NCI-H2107 treated with DMSO at 0.1 percent for 48 hours (cell line): ENCODE data around the gene CFAP251.
"Not testable (repeated sequence)": the region's sequence is repeated elsewhere in the genome, so short reads cannot be mapped to it uniquely, and the experiment has no call there.

Source experiments
- DNase-seq: peaks from one replicate; lab custom pipeline; 2025; ENCODE audit not compliant: unreplicated experiment; lab: John Stamatoyannopoulos, UW

The CFAP251 gene

DNA sequence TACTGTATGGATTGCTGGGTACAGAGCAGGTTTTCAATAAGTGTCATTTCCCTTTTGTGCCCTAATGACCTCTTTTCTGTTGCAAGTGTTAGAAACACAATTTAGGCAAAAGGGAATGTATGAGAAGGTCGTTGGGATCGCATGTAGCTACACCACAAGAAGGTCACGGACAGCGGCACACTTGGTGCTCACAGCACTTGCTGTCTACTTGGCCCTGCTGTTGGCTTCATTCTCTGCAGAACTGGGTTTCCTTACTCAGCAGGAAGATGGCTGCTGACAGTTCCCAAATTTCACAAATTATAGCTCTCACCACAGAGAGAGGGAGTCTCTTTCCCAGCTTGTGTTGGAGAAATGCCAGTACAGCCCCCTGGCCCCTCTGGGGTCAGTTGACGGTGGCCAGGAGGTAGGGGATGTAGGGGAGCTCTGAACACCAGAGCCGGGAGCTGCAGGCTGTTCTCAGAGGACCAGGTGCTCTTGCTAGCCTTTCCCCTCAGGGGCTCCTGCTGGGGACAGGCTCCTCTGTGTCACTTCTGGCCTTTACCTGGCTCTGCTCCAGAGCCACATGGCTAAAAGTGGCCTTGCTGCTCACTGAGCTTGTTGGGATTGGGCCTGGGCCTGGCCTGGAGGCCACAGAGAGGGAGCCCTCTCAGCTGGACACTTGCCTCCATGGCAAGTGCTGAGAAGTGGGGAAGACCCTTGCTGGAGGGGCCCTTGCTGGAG, 52.3 kb downstream of the CFAP251 start:
- no peak for DNase-seq

DNA sequence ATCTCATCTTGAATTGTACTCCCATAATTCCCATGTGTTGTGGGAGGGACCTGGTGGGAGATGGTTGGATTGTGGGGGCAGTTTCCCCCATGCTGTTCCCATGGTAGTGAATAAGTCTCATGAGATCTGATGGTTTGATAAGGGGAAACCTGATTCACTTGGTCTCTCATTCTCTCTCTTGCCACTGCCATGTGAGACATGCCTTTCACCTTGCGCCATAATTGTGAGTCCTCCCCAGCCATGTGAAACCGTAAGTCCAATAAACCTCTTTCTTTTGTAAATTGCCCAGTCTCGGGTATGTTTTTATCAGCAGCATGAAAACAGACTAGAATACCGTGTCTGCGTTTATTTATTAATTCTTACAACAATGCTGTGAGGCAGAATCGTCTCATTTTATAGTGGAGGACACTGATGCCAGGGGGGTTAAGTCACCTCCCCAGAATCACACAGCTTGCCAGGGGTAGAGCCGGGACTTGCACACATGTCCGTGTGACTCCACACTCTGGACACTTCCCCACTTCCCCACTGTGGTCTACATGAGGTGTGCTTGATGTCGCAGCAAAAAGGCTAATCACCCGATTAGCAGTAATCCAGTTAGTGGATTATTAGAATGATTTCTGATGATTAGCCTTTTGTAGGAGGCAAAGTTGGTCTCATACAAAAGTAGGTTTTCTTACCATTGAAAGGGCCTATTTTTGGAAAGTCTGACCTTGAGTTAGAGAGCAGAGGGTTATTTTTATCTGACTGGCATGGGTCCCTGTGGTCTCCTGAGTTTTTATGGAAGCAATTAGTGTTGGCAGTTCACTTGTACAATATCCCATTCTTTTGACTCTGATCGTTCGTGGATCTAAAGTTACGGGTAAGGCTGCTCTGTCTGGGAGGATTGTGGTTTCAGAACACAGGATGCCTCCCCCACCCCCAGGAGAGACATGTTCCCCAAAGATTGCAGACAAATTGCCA, 55.9 kb downstream of the CFAP251 start:
- no peak for DNase-seq

DNA sequence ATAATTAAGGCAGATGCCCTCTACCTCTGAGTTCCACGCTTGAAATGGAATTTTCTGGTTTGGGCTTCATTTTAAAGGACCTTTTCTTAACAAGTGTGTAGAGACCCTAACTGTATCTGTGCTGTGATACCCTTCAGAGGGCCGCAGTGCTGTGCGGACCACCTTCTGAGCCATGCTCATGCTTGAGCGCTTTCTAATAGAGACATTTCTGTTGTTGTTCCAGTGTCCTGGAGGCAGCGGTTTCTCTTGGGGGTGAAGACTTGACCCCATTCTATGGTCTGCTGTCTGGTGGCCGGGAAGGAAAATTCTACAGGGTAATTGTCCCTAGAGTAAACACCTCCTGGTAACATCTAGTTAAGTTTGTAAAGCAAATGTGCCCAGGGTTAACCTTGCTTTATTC, 56.6 kb downstream of the CFAP251 start:
- DNase-seq: no peak

DNA sequence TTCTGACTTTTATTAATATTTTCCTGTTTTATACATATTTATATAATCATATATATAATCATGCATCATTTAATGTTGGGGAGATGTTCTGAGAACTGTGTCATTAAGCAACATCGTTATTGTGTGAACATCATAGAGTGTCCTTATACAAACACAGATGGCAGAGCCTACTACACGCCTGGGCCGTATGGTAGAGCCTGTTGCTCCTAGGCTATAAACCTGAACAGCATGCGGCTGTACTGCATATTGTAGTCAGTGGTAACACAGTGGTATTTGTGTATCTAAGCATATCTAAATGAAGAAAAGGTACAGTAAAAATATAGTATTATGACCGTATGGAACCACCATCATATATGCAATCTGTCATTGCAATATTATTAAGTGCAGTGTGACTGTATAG, 58.6 kb downstream of the CFAP251 start:
- no peak for DNase-seq

DNA sequence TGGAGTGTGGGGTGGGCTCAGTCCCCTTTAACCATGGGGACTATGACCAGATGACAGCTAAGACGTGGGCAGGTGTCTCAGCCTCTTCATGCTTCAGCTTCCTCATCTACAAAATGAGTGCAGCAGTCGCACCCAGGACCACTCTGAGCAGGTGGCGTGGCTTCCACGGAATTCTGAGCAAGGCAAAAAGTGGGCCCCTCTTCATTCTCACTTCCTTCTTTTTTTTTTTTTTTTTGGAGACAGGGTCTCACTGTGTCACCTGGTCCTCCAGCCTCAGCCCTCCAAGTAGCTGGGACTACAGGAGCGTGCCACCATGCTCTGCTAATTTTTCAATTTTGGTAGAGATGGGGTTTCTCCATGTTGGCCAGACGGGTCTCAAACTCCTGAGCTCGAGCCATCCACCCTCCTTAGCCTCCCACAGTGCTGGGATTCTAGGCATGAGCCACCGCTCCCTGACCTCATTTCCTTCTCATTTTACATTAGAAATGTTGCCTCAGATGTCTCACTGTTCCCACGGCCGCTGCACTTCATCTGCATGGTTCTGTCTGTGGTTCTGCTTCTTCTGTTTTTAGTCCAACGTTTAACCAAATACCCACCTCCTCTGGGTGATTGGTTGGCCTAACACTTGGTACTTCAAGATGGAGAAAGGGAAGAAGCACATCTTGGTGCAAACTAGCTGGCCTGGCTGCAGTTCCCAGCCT, 61.9 kb downstream of the CFAP251 start:
- no peak for DNase-seq

DNA sequence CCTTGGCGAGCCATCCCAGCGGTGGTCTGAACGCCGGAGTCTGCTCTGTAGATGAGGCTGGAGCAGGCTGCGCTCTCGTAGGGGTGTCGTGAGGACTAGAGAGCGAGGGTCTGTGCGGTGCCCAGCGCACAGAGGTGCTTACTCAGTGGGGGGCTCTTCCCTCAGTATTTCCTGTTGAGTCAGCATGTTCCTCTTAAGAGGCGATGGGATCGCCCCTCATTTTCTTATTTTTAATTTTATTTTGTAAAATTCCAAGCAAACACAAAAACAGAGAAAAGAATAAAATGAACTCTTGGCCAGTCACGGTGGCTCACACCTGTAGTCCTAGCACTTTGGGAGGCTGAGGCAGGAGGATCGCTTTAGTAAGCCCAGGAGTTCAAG, 62.5 kb downstream of the CFAP251 start:
- DNase-seq: no peak

DNA sequence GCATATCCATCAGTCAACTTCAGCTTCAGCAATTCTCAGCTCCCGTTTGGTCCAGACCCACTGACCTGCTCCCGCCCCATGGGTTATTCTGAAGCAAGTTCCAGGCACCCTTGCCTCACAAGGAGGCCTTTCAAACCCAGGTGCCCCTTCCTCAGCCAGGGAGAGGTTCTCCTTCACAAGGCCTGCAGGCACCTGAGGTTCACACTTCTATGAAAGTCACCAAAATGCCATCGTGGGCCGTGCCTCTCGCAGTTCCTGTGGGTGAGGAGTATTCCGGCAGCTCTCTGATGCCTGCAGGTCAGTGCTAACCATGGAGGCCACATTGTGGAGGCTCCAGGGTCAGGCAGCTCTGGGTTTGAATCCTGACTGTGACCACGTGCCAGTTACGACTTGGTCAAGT, 63.1 kb downstream of the CFAP251 start:
- DNase-seq: no peak

DNA sequence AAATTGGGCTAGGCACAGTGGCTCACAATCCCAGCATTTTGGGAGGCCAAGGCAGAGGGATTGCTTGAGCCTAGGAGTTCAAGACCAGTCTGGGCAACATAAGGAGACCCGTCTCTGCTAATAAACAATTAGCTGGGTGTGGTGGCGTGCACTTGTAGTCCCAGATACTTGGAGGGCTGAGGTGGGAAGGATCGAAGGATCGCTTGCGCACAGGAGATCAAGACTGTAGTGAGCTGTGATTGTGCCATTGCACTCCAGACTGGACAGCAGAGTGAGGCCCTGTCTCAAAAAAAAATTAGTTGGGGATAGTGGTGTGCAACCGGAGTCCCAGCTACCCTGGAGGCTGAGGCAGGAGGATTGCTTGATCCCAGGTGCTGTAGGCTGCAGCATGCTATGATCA, 64.6 kb downstream of the CFAP251 start:
- no peak for DNase-seq

DNA sequence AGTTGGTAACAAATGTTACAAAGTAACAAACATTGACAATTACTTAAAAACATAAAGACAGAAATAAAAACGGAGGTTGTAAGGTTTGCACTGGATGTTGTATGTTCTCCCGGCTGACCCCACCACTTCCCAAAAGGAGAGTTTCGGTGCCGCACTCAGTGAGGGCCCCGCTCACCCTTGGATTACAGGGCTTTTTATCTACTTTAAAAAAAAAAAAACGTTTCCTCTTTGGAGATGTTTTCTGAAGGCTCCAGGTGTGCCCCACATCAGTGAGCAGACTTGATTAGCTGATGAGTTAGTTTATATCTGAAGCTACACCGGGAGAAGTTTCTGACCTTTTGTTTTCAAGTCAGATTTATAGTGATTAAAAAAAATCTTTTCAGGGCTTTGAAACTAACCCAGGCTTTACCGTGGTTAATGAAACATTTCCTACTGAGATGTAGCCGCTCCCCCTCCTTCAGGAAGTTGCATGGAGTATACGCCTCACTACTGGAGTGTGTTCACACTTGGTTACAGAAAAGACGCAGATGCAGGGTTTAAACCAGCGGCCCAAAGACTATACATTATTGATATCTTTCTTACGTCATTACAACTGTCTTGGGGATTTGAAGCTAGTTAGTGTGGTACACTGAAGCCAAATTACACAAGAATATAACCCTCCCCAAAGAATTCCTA, 65.3 kb downstream of the CFAP251 start:
- no peak for DNase-seq

DNA sequence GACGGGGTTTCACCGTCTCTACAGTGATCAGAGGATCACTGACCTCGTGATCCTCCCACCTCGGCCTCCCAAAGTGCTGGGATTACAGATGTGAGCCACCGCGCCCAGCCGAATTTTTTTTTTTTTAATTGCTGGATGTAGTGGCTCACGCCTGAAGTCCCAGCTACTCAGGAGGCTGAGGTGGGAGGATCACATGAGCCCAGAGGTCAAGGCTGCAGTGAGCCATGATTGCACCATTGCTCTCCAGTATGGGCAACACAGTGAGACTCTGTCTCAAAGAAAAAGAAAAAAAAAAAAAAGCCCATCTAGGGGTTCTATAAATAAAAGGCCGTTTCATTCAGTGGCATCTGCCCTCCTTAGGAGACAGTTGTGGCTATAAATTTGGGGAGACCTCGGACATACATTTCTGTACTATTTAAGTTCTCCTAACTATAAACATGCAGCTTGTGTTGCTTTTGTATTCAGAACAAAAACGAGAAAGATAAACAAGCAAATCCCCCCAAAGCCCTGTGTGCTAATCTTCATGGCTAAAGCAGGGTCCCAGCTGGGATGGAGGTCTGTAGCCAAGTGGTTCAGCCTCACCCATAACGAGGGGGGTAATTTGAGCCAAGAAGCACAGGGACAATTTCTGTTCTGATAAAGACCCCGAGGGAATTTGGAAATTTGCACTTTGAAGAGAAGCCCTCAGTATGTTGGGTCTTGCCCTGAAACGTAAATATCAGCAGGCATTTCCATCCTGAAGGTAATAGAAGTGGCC, 68.3 kb downstream of the CFAP251 start:
- DNase-seq: no peak

DNA sequence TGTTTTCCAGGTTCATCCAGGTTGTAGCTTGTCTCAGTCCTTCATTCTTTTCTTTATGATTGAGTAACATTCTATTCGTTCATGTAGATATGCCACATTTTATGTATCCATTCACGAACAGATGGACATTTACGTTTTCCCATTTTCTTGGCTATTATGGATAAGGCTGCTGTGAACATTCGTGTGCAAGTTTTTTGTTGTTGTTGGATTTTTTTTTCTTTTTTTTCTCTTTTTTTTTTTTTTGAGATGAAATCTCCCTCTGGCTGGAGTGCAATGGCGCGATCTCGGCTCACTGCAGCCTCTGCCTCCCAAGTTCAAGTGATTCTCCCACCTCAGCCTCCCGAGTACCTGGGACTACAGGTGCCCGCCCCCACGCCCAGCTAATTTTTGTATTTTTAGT, 70.1 kb downstream of the CFAP251 start:
- not testable (repeated sequence) for DNase-seq

DNA sequence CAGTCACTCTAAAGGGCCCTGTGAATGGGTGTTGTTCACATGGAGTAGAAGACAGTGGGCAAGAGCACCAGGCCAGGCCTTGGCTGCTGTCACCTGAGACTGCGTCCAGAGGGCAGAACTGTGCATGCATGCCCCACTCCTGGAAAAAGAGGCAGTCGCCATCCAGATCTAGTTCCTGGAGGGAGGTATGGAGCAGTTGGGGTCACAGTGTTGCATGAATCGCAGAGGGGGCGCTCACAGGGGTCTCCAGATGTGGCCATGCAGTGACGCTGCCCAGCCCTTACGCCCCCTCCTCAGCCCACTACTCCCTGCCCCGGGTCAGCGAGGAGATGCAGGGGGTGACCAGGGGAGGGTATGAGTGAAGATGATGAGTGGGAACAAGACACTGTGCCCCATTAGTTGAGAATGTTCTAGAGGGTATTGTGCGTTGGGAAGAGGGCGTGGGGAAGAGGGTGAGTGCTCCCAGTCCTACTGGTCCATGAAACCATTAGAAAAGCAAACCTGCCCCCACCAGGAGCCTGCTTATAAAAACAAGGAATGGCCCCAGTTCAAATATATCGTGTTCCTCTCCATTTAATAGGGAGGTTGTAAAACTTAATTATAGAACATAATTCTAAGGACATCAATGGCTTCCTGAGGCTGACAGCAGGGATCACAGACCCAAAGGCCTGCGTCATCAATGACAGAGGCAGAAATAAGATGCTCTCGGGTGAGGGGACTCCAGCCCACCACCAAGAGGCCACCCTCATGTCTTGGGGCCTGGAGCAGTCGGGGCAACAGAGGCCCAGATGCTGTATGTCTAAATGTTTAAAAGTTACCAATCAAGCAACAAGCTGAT, 71.1 kb downstream of the CFAP251 start:
- no peak for DNase-seq

DNA sequence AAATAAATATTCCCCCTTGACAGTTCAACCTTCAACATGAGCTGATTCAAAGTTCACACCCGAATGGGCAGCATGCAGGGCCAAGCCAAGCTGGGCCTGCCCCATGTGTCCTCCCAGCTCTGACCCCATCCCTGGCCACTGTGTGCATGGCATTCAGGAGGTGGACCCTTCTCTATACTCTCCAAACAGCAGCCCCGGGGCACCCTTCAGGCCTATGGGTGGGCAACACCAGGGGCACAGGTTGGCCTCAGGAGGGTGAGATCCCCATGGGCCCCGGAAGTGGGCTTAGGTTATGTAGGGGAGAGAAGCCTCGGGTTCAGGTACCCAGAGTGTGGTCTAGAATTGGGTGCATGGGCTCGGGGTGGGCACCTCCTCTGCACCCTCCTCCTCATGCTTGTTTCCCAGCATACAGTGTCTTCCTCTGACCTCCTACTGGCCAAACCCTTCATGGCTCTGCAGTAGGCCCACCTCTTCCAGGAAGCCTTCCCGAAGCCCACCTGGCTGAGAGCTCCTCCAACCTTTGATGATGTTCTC, 71.8 kb downstream of the CFAP251 start:
- no peak for DNase-seq

DNA sequence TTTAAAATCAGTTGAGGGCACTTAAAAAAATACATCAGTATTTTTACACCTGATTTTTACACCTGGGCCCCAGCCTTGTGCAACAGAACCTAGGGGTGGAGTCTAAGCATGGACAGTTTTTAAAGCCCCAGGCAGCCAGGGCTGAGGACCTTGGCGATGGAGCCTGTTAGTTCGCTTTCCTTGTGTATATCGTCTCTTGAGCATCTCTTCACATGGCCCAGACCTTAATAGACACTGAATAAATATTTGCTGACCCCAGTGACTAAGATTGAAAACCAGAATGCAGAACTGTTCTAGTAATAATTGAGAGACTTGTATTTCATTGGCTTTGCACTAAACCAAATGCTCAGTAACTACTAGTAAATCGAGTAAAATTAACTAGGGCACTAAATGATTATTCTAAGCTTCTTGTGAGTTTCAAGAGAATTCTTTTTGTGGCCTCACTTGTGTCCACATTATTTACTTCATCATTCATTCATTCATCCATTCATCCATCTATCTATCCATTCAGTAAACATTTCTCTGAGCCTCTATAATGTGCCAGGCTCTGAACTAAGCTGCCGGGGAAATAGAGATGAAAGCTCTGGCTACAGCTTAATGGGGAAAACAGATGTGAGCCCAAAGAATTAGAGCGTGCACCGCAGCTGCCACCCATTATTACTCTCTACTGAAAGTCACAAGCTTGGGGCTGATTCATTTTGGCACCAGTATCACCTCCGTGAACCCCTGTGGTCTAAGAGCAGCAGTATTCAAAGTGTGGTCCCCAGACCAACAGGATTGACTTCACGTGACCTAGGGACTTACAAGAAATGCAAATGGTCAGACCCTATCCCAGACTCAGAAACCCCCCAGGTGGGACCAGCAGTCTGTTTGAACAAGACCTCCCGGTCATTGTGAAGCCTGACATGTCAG, 72.6 kb downstream of the CFAP251 start:
- no peak for DNase-seq

DNA sequence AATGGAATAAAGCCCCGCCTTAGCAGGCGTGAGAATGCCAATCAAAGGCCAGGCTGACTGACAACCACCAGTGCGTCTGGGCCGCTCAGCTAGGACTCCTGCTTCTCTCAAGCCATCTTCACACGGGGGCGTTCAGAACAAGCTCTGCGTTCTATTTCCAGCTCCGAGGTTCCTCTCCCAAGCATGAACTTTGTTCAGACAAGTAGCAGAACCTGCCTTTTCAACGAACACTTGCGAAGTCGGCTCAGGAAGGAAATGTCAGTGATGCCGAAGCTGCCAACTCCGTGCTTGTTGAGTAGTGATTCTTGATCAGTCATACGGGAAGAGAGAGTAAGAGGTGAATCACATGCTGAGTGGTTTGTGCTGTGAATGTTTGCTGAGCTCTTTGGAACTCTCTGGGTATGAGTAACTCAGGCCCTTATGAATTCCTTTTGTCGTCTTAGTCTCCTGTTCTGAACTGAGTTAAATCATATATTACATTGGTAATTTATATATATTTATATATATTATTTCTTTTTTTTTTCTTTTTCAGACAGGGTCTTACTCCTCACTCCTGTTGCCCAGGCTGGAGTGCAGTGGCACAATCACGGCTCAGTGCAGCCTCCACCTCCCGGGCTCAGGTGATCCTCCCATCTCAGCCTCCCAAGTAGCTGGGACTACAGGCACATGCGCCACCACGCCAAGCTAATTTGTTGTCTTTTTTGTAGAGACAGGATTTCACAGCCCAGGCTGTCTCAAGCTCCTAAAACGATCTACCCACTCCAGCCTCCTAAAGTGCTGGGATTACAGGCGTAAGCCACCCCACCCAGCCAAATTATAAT, 73.9 kb downstream of the CFAP251 start:
- DNase-seq: no peak

DNA sequence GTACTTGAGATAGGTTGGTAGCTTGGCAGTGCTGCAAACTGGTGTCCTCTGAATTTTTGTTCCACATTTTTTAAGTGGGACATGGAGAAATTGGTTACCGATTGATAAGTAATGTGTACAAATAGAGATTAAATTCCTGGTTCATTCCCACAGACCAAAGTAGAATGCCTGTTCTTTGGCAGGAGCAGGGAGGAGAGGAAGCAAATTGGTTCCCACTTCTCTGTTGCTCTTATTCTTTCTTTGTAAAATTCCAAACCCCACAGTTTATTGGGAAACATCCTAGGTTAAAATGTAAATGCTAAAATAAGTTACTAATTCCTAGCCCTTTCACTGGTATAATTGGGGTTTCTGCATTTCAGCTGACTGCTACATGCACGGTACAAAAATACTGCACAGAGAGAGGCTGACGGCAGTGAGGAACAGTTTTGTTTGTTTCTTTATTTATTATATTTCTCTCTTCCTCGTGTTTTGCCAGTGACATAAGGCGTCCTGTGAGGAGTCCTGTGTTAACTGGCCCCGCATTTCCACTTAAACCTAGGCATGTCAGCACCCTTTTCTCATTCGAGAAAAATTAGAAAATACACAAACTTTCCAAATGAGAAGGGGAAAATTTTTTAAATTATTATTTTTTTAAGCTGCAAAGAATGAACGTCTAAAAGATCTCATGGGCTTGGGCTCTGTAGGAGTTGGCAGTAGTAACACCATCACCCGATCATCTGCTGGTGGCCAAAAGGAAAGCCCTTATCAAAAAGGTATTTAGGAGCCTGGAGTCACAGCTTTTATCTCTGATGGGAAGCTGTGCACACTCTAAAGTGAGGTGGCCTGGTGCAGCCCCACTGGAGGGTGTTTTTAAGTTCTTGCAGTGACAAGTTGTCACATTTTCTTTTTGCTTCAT, 77.9 kb downstream of the CFAP251 start:
- DNase-seq: no peak
